Coronary artery (tissue), 2 donors: ENCODE results near the gene ATP6V1A.
A peak's percentile ranks its signal among the peaks of the same experiment; 100 is the strongest.

ENCODE experiments used
- DNase-seq: peaks from one replicate; pipeline ENCODE4 v3.0.0-alpha.2; 2017; ENCODE audit warnings: low spot score
- H3K27ac ChIP-seq, 2 donors: fragments of 200-600 bp; sonication (generic); one replicate each; pipeline ENCODE4 v1.5.1; 2016 to 2019
- H3K4me3 ChIP-seq: fragments of 200-600 bp; sonication (generic); 2 replicates; pipeline ENCODE4 v1.5.1; 2016; ENCODE audit warnings: mild to moderate bottlenecking, moderate library complexity
- CTCF ChIP-seq: fragments of 200-600 bp; sonication (generic); IDR thresholded peaks from one replicate; pipeline ENCODE4 v1.5.1; 2019; ENCODE audit warnings: antibody characterized with exemption

The ATP6V1A gene

GRCh38 chr3:113764698-113765097 lies 17.9 kb downstream of the ATP6V1A start:
- H3K4me3 ChIP-seq = no peak overlapping the region
- TF ChIP-seq CTCF = no peak
- no peak for DNase-seq
- H3K27ac ChIP-seq = no peak overlapping the region

- TF ChIP-seq CTCF = no peak
- no peak overlapping the region for H3K27ac ChIP-seq
- no peak overlapping the region for H3K4me3 ChIP-seq
These were observed 22.7 kb downstream of the ATP6V1A start for GRCh38 chr3:113769551-113769950.

GRCh38 chr3:113771993-113772392 lies 25.2 kb downstream of the ATP6V1A start:
- Histone ChIP-seq H3K27ac (no peak overlapping the region), H3K4me3 (no peak overlapping the region)
- no peak for TF ChIP-seq CTCF
- DNase-seq = no peak

More at GRCh38 chr3:113769551-113769950, 22.7 kb downstream of the ATP6V1A start:
- DNase-seq = no peak

GRCh38 chr3:113773381-113773780 lies 26.5 kb downstream of the ATP6V1A start:
- DNase-seq = no peak
- Histone ChIP-seq H3K27ac (no peak overlapping the region), H3K4me3 (no peak overlapping the region)
- no peak for TF ChIP-seq CTCF

- no peak for TF ChIP-seq CTCF
- no peak overlapping the region for H3K27ac ChIP-seq
- no peak for DNase-seq
These were observed 28.7 kb downstream of the ATP6V1A start for GRCh38 chr3:113775516-113775915.

GRCh38 chr3:113776564-113776963 lies 29.7 kb downstream of the ATP6V1A start:
- no peak overlapping the region for H3K27ac ChIP-seq
- no peak for TF ChIP-seq CTCF

More at GRCh38 chr3:113775516-113775915, 28.7 kb downstream of the ATP6V1A start:
- H3K4me3 ChIP-seq = no peak overlapping the region

GRCh38 chr3:113783463-113783862 lies 36.6 kb downstream of the ATP6V1A start:
- no peak for TF ChIP-seq CTCF
- peak overlapping the region; percentile 12 to 44 for H3K27ac ChIP-seq
- H3K4me3 ChIP-seq = no peak overlapping the region
- DNase-seq = no peak

More at GRCh38 chr3:113776564-113776963, 29.7 kb downstream of the ATP6V1A start:
- no peak overlapping the region for H3K4me3 ChIP-seq
- no peak for DNase-seq
